ENCODE results near the gene C17orf113.

Gene C17orf113

GRCh38 chr17:42056635-42057034 lies 6.2 kb upstream of the C17orf113 start:
- H3K9me3 Mint-ChIP-seq: no peaks in the 10 kb centered on the region
- H3K4me1 Mint-ChIP-seq: peaks cover 8% of the 10 kb centered on the region
- H3K27ac Mint-ChIP-seq: no peak overlapping the region
- H3K4me3 Mint-ChIP-seq: no peak overlapping the region
- peaks cover 28% of the 10 kb centered on the region for H3K27me3 Mint-ChIP-seq (ENCODE audit: low read depth)
- H3K36me3 Mint-ChIP-seq (ENCODE audit: low read depth): no peaks in the 10 kb centered on the region
- TF ChIP-seq CTCF (IDR thresholded peaks at IDR 0.05; ENCODE audit: unreplicated experiment in 3 of 3): no peak

GRCh38 chr17:42055496-42055895 lies 5.1 kb upstream of the C17orf113 start:
- no peak for TF ChIP-seq CTCF (IDR thresholded peaks at IDR 0.05; ENCODE audit: unreplicated experiment in 3 of 3)
- Mint-ChIP-seq H3K36me3 (ENCODE audit: low read depth) (no peaks in the 10 kb centered on the region), H3K4me3 (no peak overlapping the region), H3K9me3 (no peaks in the 10 kb centered on the region), H3K27ac (no peak overlapping the region), H3K27me3 (ENCODE audit: low read depth) (peaks cover 39% of the 10 kb centered on the region), H3K4me1 (peaks cover 7% of the 10 kb centered on the region)

- TF ChIP-seq CTCF (IDR thresholded peaks at IDR 0.05; ENCODE audit: unreplicated experiment in 3 of 3): no peak
- Mint-ChIP-seq H3K36me3 (ENCODE audit: low read depth) (no peaks in the 10 kb centered on the region), H3K27me3 (ENCODE audit: low read depth) (peaks cover 40% of the 10 kb centered on the region), H3K27ac (no peak overlapping the region), H3K4me3 (no peak overlapping the region), H3K4me1 (peaks cover 7% of the 10 kb centered on the region), H3K9me3 (no peaks in the 10 kb centered on the region)
Observed at GRCh38 chr17:42055027-42055426, 4.6 kb upstream of the C17orf113 start.

- H3K27me3 Mint-ChIP-seq (ENCODE audit: low read depth): peaks cover 43% of the 10 kb centered on the region
- no peak for TF ChIP-seq CTCF (IDR thresholded peaks at IDR 0.05; ENCODE audit: unreplicated experiment in 3 of 3)
- peak overlapping the region in 1 of 3 experiments; percentile 48 for H3K4me3 Mint-ChIP-seq
- H3K27ac Mint-ChIP-seq: no peak overlapping the region
- H3K4me1 Mint-ChIP-seq: peaks cover 7% of the 10 kb centered on the region
- H3K36me3 Mint-ChIP-seq (ENCODE audit: low read depth): no peaks in the 10 kb centered on the region
- no peaks in the 10 kb centered on the region for H3K9me3 Mint-ChIP-seq
Observed at GRCh38 chr17:42053731-42054500, 3.5 kb upstream of the C17orf113 start.

- H3K36me3 Mint-ChIP-seq (ENCODE audit: low read depth): no peaks in the 10 kb centered on the region
- no peak overlapping the region for H3K27ac Mint-ChIP-seq
- H3K4me1 Mint-ChIP-seq: peaks cover 7% of the 10 kb centered on the region
- no peak for TF ChIP-seq CTCF (IDR thresholded peaks at IDR 0.05; ENCODE audit: unreplicated experiment in 3 of 3)
- no peaks in the 10 kb centered on the region for H3K9me3 Mint-ChIP-seq
- peaks cover 42% of the 10 kb centered on the region for H3K27me3 Mint-ChIP-seq (ENCODE audit: low read depth)
- H3K4me3 Mint-ChIP-seq: peak overlapping the region; percentile 6 to 80 (median 13)
Observed at GRCh38 chr17:42052346-42052877, 2.0 kb upstream of the C17orf113 start.

GRCh38 chr17:42051645-42052044 lies 1.2 kb upstream of the C17orf113 start:
- Mint-ChIP-seq H3K36me3 (ENCODE audit: low read depth) (no peaks in the 10 kb centered on the region), H3K27me3 (ENCODE audit: low read depth) (peaks cover 36% of the 10 kb centered on the region), H3K9me3 (no peaks in the 10 kb centered on the region), H3K4me1 (peaks cover 7% of the 10 kb centered on the region), H3K27ac (no peak overlapping the region), H3K4me3 (peak overlapping the region; percentile 70 to 89 (median 80))
- no peak for TF ChIP-seq CTCF (IDR thresholded peaks at IDR 0.05; ENCODE audit: unreplicated experiment in 3 of 3)

Measured in nephron (organoid).